Retinal pigment epithelial cell (primary cell): ENCODE measurements around the gene PLCG2.

Experiments
- DNase-seq: peaks from one replicate; pipeline ENCODE4 v3.0.0-alpha.2; 2010; ENCODE audit warnings: low read depth
- H3K4me3 ChIP-seq: 2 replicates; pipeline ENCODE4 v1.5.1; 2011; ENCODE audit warnings: mild to moderate bottlenecking, low read length, control low read depth, moderate library complexity
- TF ChIP-seq, protein P1 (sequence below): conservative IDR thresholded peaks from 2 replicates; pipeline ENCODE4 v1.5.1; 2011; ENCODE audit warnings: low read depth, low read length, control low read depth, inconsistent platforms

The PLCG2 gene

DNA sequence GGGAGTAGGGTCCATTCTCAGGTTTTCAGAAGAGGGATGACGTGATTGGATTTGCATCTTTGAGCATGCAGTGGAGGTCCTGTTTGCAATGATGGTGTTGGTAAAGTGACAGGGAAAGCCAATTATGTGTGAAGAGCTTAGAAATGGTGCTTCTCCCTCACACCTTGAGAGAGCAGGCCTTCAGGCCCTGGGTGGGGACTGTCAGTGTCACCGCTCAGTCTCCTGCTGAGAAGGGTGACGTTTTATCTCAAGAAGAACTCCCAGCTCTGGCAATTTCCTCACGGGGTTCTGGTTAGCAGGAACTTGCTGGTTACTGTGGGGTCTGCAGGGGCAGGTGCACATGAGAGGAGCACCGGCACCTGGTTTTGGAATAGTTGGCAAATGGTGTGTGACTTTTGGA is 11.2 kb downstream of the PLCG2 start:
- TF ChIP-seq, protein P1, sequence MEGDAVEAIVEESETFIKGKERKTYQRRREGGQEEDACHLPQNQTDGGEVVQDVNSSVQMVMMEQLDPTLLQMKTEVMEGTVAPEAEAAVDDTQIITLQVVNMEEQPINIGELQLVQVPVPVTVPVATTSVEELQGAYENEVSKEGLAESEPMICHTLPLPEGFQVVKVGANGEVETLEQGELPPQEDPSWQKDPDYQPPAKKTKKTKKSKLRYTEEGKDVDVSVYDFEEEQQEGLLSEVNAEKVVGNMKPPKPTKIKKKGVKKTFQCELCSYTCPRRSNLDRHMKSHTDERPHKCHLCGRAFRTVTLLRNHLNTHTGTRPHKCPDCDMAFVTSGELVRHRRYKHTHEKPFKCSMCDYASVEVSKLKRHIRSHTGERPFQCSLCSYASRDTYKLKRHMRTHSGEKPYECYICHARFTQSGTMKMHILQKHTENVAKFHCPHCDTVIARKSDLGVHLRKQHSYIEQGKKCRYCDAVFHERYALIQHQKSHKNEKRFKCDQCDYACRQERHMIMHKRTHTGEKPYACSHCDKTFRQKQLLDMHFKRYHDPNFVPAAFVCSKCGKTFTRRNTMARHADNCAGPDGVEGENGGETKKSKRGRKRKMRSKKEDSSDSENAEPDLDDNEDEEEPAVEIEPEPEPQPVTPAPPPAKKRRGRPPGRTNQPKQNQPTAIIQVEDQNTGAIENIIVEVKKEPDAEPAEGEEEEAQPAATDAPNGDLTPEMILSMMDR, result no peak
- H3K4me3 ChIP-seq, result no peak overlapping the region
- no peak for DNase-seq

DNA sequence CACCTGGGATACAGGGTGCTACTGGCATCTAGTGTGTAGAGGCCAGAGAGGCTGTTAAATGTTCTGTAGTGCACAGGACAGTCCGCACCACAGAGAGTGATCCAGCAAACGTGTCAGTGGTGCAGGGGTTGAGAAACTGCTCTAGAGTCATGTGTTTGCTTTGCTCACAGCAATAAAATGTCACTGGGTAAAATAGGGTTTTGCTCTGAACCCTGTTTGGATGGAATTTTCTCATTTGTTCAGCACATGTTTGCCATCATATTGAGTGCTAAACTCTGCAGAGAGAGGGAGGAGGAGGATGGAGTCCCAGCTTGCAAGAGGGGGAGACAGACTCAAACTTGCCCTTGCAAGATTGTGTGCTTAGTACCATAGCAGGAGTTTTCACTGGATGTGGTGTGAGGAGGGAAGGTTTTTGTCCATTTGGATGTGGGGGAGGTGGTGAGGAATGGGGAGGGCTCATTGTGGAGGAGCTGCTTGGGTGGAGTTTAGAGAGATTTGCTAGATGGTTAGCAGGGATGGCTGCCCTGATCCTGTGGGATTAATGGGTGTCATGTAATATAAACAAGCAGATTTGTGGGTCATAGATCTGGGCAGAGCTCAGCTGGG is 11.8 kb downstream of the PLCG2 start:
- TF ChIP-seq, protein P1, result no peak
- no peak overlapping the region for H3K4me3 ChIP-seq
- no peak for DNase-seq

DNA sequence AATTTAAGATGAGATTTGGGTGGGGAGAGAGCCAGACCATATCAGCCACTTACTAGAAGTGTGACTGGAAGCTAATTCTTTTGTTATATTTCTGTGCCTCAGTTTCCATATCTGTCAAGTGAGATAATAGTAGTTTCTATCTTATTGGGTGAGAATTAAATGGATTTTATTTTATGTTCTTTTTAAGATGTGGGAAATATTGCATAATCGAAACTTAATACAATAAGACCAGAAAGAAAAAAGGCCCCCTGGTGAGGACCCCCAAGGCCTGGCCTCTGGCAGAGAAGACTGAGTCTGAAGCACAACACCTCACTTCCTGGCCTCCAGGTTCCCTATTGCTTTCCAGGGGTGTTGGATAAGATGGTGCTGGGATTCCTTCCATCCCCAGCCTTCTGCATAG is 13.7 kb downstream of the PLCG2 start:
- TF ChIP-seq, protein P1, result no peak
- no peak overlapping the region for H3K4me3 ChIP-seq
- no peak for DNase-seq

DNA sequence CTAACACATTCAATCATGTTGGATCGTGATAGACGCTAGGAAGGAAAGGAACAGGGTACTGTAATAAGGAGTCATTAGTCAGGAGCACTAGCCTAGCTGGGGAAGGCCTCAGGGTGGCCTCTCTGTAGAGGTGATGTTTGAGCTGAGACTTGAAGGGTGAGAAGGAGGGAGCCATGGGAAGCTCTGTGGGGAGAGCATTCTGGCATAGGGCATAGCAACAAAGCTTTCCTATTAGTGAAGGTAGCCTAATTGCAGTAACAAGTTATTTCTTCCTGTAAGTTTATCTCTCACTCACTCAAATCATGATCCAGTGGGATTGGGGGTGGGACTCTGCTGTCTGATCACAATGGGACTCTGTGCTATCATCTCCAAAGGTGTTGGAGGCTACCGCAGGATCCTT is 16.1 kb downstream of the PLCG2 start:
- no peak overlapping the region for H3K4me3 ChIP-seq
- TF ChIP-seq, protein P1, result no peak
- no peak for DNase-seq

DNA sequence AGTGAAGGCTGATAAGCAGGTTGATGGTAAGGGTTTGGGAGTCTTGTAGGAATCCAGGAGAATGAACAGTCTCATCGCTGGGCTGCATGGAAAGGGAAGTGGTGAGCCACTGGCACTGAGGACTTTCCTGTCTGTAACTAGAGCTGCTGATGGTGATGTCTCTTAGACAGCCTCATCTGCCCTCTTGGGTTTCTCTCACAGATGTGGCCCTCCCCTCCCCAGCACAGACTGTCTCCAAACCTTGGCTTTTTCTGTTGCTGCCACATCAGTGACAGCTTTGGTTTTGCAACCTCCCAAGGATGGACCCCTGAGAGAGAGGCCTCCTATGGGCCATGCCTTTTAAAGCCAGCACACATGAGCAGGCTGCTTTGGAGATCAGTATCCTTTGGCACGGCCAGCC is 16.9 kb downstream of the PLCG2 start:
- DNase-seq, result no peak
- TF ChIP-seq, protein P1, result no peak
- no peak overlapping the region for H3K4me3 ChIP-seq

DNA sequence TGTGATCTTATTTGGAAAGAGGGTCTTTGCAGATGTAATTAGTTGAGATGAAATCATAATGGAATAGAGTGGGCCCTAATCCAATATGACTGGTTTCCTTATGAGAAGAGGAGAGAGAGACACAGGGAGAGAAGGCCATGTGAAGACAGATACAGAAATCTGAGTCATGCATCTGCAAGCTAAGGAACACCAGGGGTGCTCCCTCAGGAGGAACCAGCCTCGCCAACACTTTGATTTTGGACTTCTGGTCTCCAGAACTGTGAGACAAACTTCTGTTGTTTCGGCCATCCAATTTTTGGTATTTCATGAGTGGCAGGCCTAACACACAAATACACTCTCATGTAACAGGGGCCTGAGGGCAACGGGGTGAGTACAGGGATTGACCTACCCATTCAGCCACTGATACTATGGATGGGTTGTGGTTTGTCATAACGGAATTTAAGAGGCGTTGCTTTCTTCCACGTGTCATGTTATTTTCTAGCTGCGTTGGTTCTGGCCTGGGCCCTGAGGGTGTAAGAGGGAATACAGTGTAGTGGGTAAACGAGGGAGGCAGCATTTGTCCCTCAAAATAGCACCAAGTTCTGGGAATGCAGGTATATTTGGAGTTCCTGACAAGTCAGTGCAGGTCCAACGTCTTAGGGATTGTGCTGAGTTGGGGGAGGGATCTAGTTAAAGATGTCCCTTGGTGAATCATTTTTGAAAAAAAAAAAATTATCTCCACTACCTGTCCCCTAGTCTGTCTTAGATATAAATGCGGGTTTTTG is 17.7 kb downstream of the PLCG2 start:
- H3K4me3 ChIP-seq, result no peak overlapping the region
- TF ChIP-seq, protein P1, result no peak
- no peak for DNase-seq

DNA sequence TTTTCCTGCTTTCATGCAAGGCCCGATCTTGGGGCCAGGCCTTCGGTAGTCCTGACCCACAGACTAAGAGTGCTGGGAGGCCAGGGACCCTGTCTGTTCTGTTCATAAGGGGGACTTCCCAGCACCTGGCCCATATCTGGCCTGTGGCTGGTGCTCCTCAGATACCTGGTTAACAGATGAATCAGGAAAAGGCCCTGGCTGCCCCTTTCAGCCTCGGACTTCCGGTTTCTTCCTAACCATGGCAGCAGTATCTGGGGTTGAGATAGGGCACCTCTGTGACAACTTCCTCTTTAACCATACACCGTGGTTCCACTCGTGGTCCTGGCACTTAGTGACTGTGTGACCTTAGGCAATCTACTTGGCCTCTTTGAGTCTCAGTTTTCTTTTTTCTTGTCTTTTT is 18.4 kb downstream of the PLCG2 start:
- no peak overlapping the region for H3K4me3 ChIP-seq
- DNase-seq, result no peak
- TF ChIP-seq, protein P1, result no peak
